ENCODE measurements around the gene MBD4. TPM values are rescaled to one million over a fixed set of nuclear protein-coding genes. Genes with fewer than 3 reads are reported as not detected.

The MBD4 gene
- total and polyA plus RNA-seq, 2 donors (not counting 1 experiment from before 2014, with no cell fraction given): 95.7 to 140 TPM

- Histone ChIP-seq H3K36me3 (replicated peaks in 1 of 2; ENCODE audit: control extremely low read depth in 1 of 2, control insufficient read depth in 1 of 2, extremely low read depth in 1 of 2, insufficient read depth in 2 of 2, low read length in 1 of 2) (no peaks in the 10 kb centered on the region), H3K27ac (ENCODE audit: low read length in 2 of 2) (no peak overlapping the region), H3K9ac (ENCODE audit: low read length) (no peak overlapping the region), H3K4me3 (ENCODE audit: control extremely low read depth in 1 of 5, extremely low read depth in 1 of 5, insufficient read depth in 1 of 5, low read depth in 2 of 5, low read length in 4 of 5) (no peak overlapping the region), H2AFZ (ENCODE audit: insufficient read depth, low read depth, low read length, poor library complexity, severe bottlenecking) (no peak overlapping the region), H3K27me3 (replicated peaks in 1 of 4; ENCODE audit: control extremely low read depth in 1 of 4, control insufficient read depth in 3 of 4, insufficient read depth in 4 of 4, low read length in 3 of 4) (no peaks in the 10 kb centered on the region), H3K4me2 (replicated peaks; ENCODE audit: low read depth, low read length, poor library complexity, severe bottlenecking) (no peak overlapping the region), H3K9me3 (ENCODE audit: control extremely low read depth in 1 of 3, control insufficient read depth in 2 of 3, insufficient read depth in 1 of 3, low read length in 2 of 3) (peaks cover 0 to 21% (median 14%) of the 10 kb centered on the region in 3 donors), H3K4me1 (ENCODE audit: control insufficient read depth in 2 of 2, insufficient read depth in 2 of 2, low read length in 2 of 2) (peaks cover 12 to 18% of the 10 kb centered on the region in 2 donors), H4K20me1 (ENCODE audit: control insufficient read depth, insufficient read depth, low read length, poor library complexity, severe bottlenecking) (no peaks in the 10 kb centered on the region), H3K79me2 (ENCODE audit: control insufficient read depth, insufficient read depth, low read length) (peaks cover 4% of the 10 kb centered on the region)
- no peak overlapping the region for H3K4me3 Mint-ChIP-seq
- DNase-seq (no peak), ATAC-seq (ENCODE audit: low read depth) (no peak)
- ChIA-PET CTCF (interaction anchor here (1.7 kb wide), 1 partner anchor 39 kb away, joined by 4 read pairs; no protein-coding TSS in a partner anchor), POLR2A (no interaction called here)
- WGBS (ENCODE audit: insufficient coverage): 91% methylated on average over 2 of the region's 6 CpGs
- H3K27ac Mint-ChIP-seq: no peak overlapping the region
- no peak for TF ChIP-seq EZH2 (IDR thresholded peaks at IDR 0.05; ENCODE audit: borderline replicate concordance, insufficient read depth, low read depth, low read length, poor library complexity, severe bottlenecking)
- TF ChIP-seq CTCF (IDR thresholded peaks at IDR 0.05): no peak
- H3K27me3 Mint-ChIP-seq: no peaks in the 10 kb centered on the region
- H3K4me1 Mint-ChIP-seq: peaks cover 26% of the 10 kb centered on the region
- intact Hi-C loops (cut with micrococcal nuclease): no loop called here
- H3K9me3 Mint-ChIP-seq (ENCODE audit: insufficient read depth): peaks cover 11% of the 10 kb centered on the region
These were observed 17.6 kb downstream of the MBD4 start for GRCh38 chr3:129421988-129422745.

GRCh38 chr3:129421236-129421883, 18.4 kb downstream of the MBD4 start:
- Histone ChIP-seq H3K4me2 (replicated peaks; ENCODE audit: low read depth, low read length, poor library complexity, severe bottlenecking) (no peak overlapping the region), H3K27ac (ENCODE audit: low read length in 2 of 2) (no peak overlapping the region), H4K20me1 (ENCODE audit: control insufficient read depth, insufficient read depth, low read length, poor library complexity, severe bottlenecking) (no peaks in the 10 kb centered on the region), H3K9ac (ENCODE audit: low read length) (no peak overlapping the region), H3K79me2 (ENCODE audit: control insufficient read depth, insufficient read depth, low read length) (peaks cover 3% of the 10 kb centered on the region), H3K9me3 (ENCODE audit: control extremely low read depth in 1 of 3, control insufficient read depth in 2 of 3, insufficient read depth in 1 of 3, low read length in 2 of 3) (peaks cover 0 to 21% (median 14%) of the 10 kb centered on the region in 3 donors), H2AFZ (ENCODE audit: insufficient read depth, low read depth, low read length, poor library complexity, severe bottlenecking) (no peak overlapping the region), H3K4me1 (ENCODE audit: control insufficient read depth in 2 of 2, insufficient read depth in 2 of 2, low read length in 2 of 2) (peaks cover 12 to 17% of the 10 kb centered on the region in 2 donors), H3K4me3 (ENCODE audit: control extremely low read depth in 1 of 5, extremely low read depth in 1 of 5, insufficient read depth in 1 of 5, low read depth in 2 of 5, low read length in 4 of 5) (no peak overlapping the region), H3K27me3 (replicated peaks in 1 of 4; ENCODE audit: control extremely low read depth in 1 of 4, control insufficient read depth in 3 of 4, insufficient read depth in 4 of 4, low read length in 3 of 4) (no peaks in the 10 kb centered on the region), H3K36me3 (replicated peaks in 1 of 2; ENCODE audit: control extremely low read depth in 1 of 2, control insufficient read depth in 1 of 2, extremely low read depth in 1 of 2, insufficient read depth in 2 of 2, low read length in 1 of 2) (no peaks in the 10 kb centered on the region)
- peaks cover 25% of the 10 kb centered on the region for H3K4me1 Mint-ChIP-seq
- no peaks in the 10 kb centered on the region for H3K27me3 Mint-ChIP-seq
- ChIA-PET POLR2A (no interaction called here), CTCF (no interaction called here)
- ATAC-seq (ENCODE audit: low read depth): no peak
- no peak overlapping the region for H3K4me3 Mint-ChIP-seq
- DNase-seq: no peak
- WGBS (ENCODE audit: insufficient coverage): 96% methylated on average over 9 of the region's 12 CpGs
- intact Hi-C loops (cut with micrococcal nuclease): no loop called here
- TF ChIP-seq CTCF (IDR thresholded peaks at IDR 0.05): no peak
- TF ChIP-seq EZH2 (IDR thresholded peaks at IDR 0.05; ENCODE audit: borderline replicate concordance, insufficient read depth, low read depth, low read length, poor library complexity, severe bottlenecking): no peak
- peaks cover 11% of the 10 kb centered on the region for H3K9me3 Mint-ChIP-seq (ENCODE audit: insufficient read depth)
- H3K27ac Mint-ChIP-seq: no peak overlapping the region
